ENCODE results near the gene RIGI. TPM values are rescaled to one million over a fixed set of nuclear protein-coding genes. Genes with fewer than 3 reads are reported as not detected.

The RIGI gene
- total and polyA plus RNA-seq, 9 of the 15 experiments (the other 6 are each of a cell fraction or from before 2014, with no cell fraction given) = 0.27 to 1.1 (median 0.54) TPM

GRCh38 chr9:32554107-32554506, 28.1 kb upstream of the RIGI start (continued):
- TF ChIP-seq TAF9B (IDR thresholded peaks at IDR 0.05; ENCODE audit: partially characterized antibody) (no peak), NFRKB (IDR thresholded peaks at IDR 0.05; ENCODE audit: low read depth) (no peak), ID3 (CRISPR knock-in tag; IDR thresholded peaks at IDR 0.05) (no peak), ID3 (tag; IDR thresholded peaks at IDR 0.05) (0 out of 2 replicates have a peak, but pooled peaks have one; percentile 21), ASH1L (IDR thresholded peaks at IDR 0.05; ENCODE audit: borderline replicate concordance, low read depth, partially characterized antibody) (no peak), ZNF354B (CRISPR knock-in tag; IDR thresholded peaks at IDR 0.05) (no peak), ZNF239 (CRISPR knock-in tag; IDR thresholded peaks at IDR 0.05) (no peak), ZNF253 (CRISPR knock-in tag; conservative IDR thresholded peaks at IDR 0.05) (no peak), NUFIP1 (IDR thresholded peaks at IDR 0.05; ENCODE audit: partially characterized antibody) (no peak), TCFL5 (CRISPR knock-in tag; conservative IDR thresholded peaks at IDR 0.05) (no peak), SP2 (IDR thresholded peaks at IDR 0.05; ENCODE audit: extremely low read depth, low read depth, low read length, poor library complexity, severe bottlenecking) (no peak), JUN (IDR thresholded peaks at IDR 0.05; ENCODE audit: borderline replicate concordance, low read depth, low read length) (no peak), JUN (CRISPR knock-in tag; IDR thresholded peaks at IDR 0.05; ENCODE audit: borderline replicate concordance) (no peak), HINFP (tag; conservative IDR thresholded peaks at IDR 0.05; ENCODE audit: low read depth) (no peak), KLF1 (tag; IDR thresholded peaks at IDR 0.05) (no peak), ZNF551 (CRISPR knock-in tag; IDR thresholded peaks at IDR 0.05) (no peak), POLR3G (IDR thresholded peaks at IDR 0.05; ENCODE audit: extremely low read depth, insufficient read length, insufficient replicate concordance) (no peak), GTF2F1 (IDR thresholded peaks at IDR 0.05; ENCODE audit: low read depth, low read length) (no peak), ILK (tag; IDR thresholded peaks at IDR 0.05; ENCODE audit: borderline replicate concordance, low read depth) (no peak), POLR2AphosphoS5 (IDR thresholded peaks at IDR 0.05; ENCODE audit: control insufficient read depth, insufficient read depth, low read depth, low read length) (peak; percentile 47; the same call in 1 of the 2 replicates), MAFG (tag; conservative IDR thresholded peaks at IDR 0.05) (no peak), C11orf30 (IDR thresholded peaks at IDR 0.05; ENCODE audit: low read depth) (no peak), SMAD4 (CRISPR knock-in tag; conservative IDR thresholded peaks at IDR 0.05) (no peak), COPS2 (conservative IDR thresholded peaks at IDR 0.05) (no peak), ZNF584 (CRISPR knock-in tag; IDR thresholded peaks at IDR 0.05; ENCODE audit: low read depth) (no peak), ETV5 (CRISPR knock-in tag; IDR thresholded peaks at IDR 0.05; ENCODE audit: low read depth) (no peak), NR2C2 (CRISPR knock-in tag; IDR thresholded peaks at IDR 0.05) (no peak), NR2C2 (tag; IDR thresholded peaks at IDR 0.05) (no peak), BMI1 (IDR thresholded peaks at IDR 0.05; ENCODE audit: low read length) (no peak), TOE1 (IDR thresholded peaks at IDR 0.05; ENCODE audit: borderline replicate concordance) (no peak), TOE1 (CRISPR knock-in tag; IDR thresholded peaks at IDR 0.05; ENCODE audit: borderline replicate concordance, low read depth) (no peak)
